SU-DHL-6 (cell line): Measurements from ENCODE around the gene NFKBIA.

Source experiments
- H2AFZ ChIP-seq: fragments of 200-600 bp; sonication (generic); 2 replicates; pipeline ENCODE4 v1.6.1; 2014; ENCODE audit warnings: low read depth, mild to moderate bottlenecking, moderate library complexity, mixed read lengths, antibody characterized with exemption, low read length; ENCODE audit not compliant: severe bottlenecking
- H3F3A ChIP-seq: fragments of 200-600 bp; shearing (Covaris generic); 2 replicates; pipeline ENCODE4 v1.6.0; 2016; ENCODE audit warnings: antibody characterized with exemption, mild to moderate bottlenecking; ENCODE audit not compliant: insufficient read depth
- H3K27ac ChIP-seq: fragments of 200-600 bp; sonication (generic); 2 replicates; pipeline ENCODE4 v1.5.1; 2016; ENCODE audit warnings: low read depth, mild to moderate bottlenecking, low read length, moderate library complexity, mixed read lengths
- H3K27me3 ChIP-seq: fragments of 200-600 bp; sonication (generic), shearing (Covaris generic); 2 replicates; pipeline ENCODE4 v1.6.0; 2014; ENCODE audit warnings: mild to moderate bottlenecking, low read length
- H3K36me3 ChIP-seq: fragments of 200-600 bp; sonication (generic); 2 replicates; pipeline ENCODE4 v1.6.1; 2014; ENCODE audit warnings: mild to moderate bottlenecking, low read length, mixed read lengths
- H3K4me2 ChIP-seq: fragments of 300-600, 200-600 bp; shearing (Covaris generic), sonication (generic); 2 replicates; pipeline ENCODE4 v1.6.0; 2014; ENCODE audit warnings: low read length, low read depth, mild to moderate bottlenecking; ENCODE audit not compliant: poor library complexity, severe bottlenecking
- H3K4me3 ChIP-seq: fragments of 200-600 bp; sonication (generic); 2 replicates; pipeline ENCODE4 v1.5.1; 2014; ENCODE audit warnings: antibody characterized with exemption, low read length, mild to moderate bottlenecking, mixed read lengths; ENCODE audit not compliant: insufficient read depth, poor library complexity, severe bottlenecking
- H3K79me2 ChIP-seq: fragments of 200-600 bp; sonication (generic); 2 replicates; pipeline ENCODE4 v1.6.1; 2014; ENCODE audit warnings: mild to moderate bottlenecking, low read length, moderate library complexity; ENCODE audit not compliant: insufficient read depth
- H3K9ac ChIP-seq: fragments of 200-600 bp; sonication (generic); 2 replicates; pipeline ENCODE4 v1.7.0; 2014; ENCODE audit warnings: mild to moderate bottlenecking, low read length
- H3K9me2 ChIP-seq: fragments of 200-600 bp; sonication (generic); replicated peaks from 2 replicates; pipeline ENCODE4 v1.6.1; 2014; ENCODE audit warnings: low read length; ENCODE audit not compliant: insufficient read depth
- H3K9me3 ChIP-seq: fragments of 200-600 bp; sonication (generic); 2 replicates; pipeline ENCODE4 v1.6.1; 2014; ENCODE audit warnings: low read length, mixed read lengths; ENCODE audit not compliant: insufficient read depth
- H4K20me1 ChIP-seq: fragments of 200-600 bp; sonication (generic); 2 replicates; pipeline ENCODE4 v1.6.1; 2014; ENCODE audit warnings: low read depth, mild to moderate bottlenecking, antibody characterized with exemption, low read length, moderate library complexity, mixed read lengths
- EZH2phosphoT487 ChIP-seq: fragments of 200-600 bp; sonication (generic), shearing (Covaris generic); conservative IDR thresholded peaks from 2 replicates; pipeline ENCODE4 v1.6.1; 2018; ENCODE audit warnings: mild to moderate bottlenecking, antibody characterized with exemption, low read length, moderate library complexity, mixed read lengths
- TF ChIP-seq, protein P1 (sequence below): fragments of 200-600 bp; sonication (generic); IDR thresholded peaks from one replicate; pipeline ENCODE4 v1.5.1; 2017; ENCODE audit warnings: antibody characterized with exemption, mild to moderate bottlenecking, low read length, moderate library complexity; ENCODE audit not compliant: insufficient read depth, poor library complexity, severe bottlenecking

The NFKBIA gene

GRCh38 chr14:35406506-35407305, 2.2 kb upstream of the NFKBIA start:
- Histone ChIP-seq H3K9me2 (no peaks in the 10 kb centered on the region), H2AFZ (no peak overlapping the region), H4K20me1 (peaks cover 4% of the 10 kb centered on the region; the same call in 1 of the 2 replicates), H3K27me3 (no peaks in the 10 kb centered on the region), H3K4me2 (no peak overlapping the region), H3F3A (peaks cover 38% of the 10 kb centered on the region), H3K36me3 (peaks cover 19% of the 10 kb centered on the region), H3K79me2 (peaks cover 11% of the 10 kb centered on the region; the same call in 1 of the 2 replicates), H3K27ac (peak overlapping the region; percentile 93), H3K9me3 (no peaks in the 10 kb centered on the region), H3K4me3 (no peak overlapping the region), H3K9ac (no peak overlapping the region)
- TF ChIP-seq EZH2phosphoT487 = no peak
- TF ChIP-seq, protein P1, sequence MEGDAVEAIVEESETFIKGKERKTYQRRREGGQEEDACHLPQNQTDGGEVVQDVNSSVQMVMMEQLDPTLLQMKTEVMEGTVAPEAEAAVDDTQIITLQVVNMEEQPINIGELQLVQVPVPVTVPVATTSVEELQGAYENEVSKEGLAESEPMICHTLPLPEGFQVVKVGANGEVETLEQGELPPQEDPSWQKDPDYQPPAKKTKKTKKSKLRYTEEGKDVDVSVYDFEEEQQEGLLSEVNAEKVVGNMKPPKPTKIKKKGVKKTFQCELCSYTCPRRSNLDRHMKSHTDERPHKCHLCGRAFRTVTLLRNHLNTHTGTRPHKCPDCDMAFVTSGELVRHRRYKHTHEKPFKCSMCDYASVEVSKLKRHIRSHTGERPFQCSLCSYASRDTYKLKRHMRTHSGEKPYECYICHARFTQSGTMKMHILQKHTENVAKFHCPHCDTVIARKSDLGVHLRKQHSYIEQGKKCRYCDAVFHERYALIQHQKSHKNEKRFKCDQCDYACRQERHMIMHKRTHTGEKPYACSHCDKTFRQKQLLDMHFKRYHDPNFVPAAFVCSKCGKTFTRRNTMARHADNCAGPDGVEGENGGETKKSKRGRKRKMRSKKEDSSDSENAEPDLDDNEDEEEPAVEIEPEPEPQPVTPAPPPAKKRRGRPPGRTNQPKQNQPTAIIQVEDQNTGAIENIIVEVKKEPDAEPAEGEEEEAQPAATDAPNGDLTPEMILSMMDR = peak; percentile 64

DNA sequence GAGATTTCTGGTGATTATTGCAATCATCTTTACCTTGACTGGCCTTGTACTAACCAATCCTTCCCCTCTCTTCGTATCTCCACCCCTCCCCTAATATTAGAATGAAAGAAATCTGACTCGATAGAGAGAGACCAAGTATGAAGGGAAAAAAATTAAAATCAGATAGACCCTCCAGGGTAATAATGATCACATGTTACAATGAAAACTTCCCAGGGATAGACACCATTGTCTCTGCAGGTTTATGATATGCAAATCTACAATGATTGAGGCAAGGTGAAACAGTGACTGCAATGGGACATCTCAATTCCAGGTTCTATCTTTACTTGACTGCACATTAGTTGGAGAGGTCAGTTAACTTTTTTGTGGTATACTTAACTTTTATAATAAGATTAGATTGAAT, 1.5 kb upstream of the NFKBIA start:
- Histone ChIP-seq H3K4me3 (no peak overlapping the region), H3K27ac (peak overlapping the region; percentile 93), H3K4me2 (peak overlapping the region; percentile 81)

DNA sequence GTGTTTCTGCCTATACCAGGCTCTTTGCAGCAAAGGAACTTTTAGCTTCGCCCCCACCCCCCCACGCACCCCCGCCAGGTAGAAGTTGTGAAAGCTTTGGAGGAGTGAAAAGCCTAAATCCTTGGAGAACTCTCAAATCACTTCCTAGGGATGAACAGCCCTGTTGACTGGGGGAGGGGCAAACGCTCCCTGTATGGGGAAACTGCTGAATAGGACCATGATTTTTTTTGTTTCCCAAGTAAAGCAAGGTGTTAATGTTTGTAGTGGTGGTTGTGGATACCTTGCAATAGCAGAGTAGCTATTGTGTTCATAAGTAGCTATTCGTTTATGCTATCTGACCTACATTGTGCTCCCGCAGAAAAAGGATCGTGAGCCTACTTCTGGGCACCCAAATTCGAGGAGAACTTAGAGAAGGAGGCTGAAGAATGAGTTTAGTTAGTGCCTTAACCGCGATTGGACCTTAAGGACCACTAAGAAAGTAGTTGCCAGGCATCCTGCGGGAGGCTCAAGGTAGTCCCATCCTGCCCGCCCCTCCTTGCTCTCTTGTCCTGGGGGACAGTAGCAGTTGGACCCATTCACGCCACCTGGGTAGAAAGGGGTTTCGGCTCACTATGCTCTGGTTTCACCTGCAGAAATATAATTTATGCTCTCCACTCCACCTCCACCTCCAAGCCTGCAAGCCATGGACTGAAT, 901 bp upstream of the NFKBIA start:
- H3K4me2 ChIP-seq = peak overlapping the region; percentile 81
- peaks cover 4% of the 10 kb centered on the region; the same call in 1 of the 2 replicates for H4K20me1 ChIP-seq
- H3K27ac ChIP-seq = peak overlapping the region; percentile 93
- H3K9me2 ChIP-seq = no peaks in the 10 kb centered on the region
- H3K9me3 ChIP-seq = no peaks in the 10 kb centered on the region
- TF ChIP-seq, protein P1 = no peak
- no peak for TF ChIP-seq EZH2phosphoT487
- peaks cover 31% of the 10 kb centered on the region for H3K36me3 ChIP-seq
- H2AFZ ChIP-seq = peak overlapping the region; percentile 66
- peaks cover 51% of the 10 kb centered on the region for H3F3A ChIP-seq
- peaks cover 11% of the 10 kb centered on the region; the same call in 1 of the 2 replicates for H3K79me2 ChIP-seq
- H3K9ac ChIP-seq = peak overlapping the region; percentile 88
- H3K27me3 ChIP-seq = no peaks in the 10 kb centered on the region
- peak overlapping the region; percentile 94 for H3K4me3 ChIP-seq

More for the DNA sequence above, 1.5 kb upstream of the NFKBIA start:
- peaks cover 44% of the 10 kb centered on the region for H3F3A ChIP-seq
- no peaks in the 10 kb centered on the region for H3K27me3 ChIP-seq
- peaks cover 11% of the 10 kb centered on the region; the same call in 1 of the 2 replicates for H3K79me2 ChIP-seq
- H3K36me3 ChIP-seq = peaks cover 25% of the 10 kb centered on the region
- peaks cover 4% of the 10 kb centered on the region; the same call in 1 of the 2 replicates for H4K20me1 ChIP-seq
- H2AFZ ChIP-seq = peak overlapping the region; percentile 66
- H3K9ac ChIP-seq = no peak overlapping the region
- TF ChIP-seq, protein P1 = no peak
- TF ChIP-seq EZH2phosphoT487 = no peak
- no peaks in the 10 kb centered on the region for H3K9me2 ChIP-seq
- no peaks in the 10 kb centered on the region for H3K9me3 ChIP-seq
